H9 (cell line): ENCODE measurements around the gene MED28. TPM values are rescaled to one million over a fixed set of nuclear protein-coding genes. Genes with fewer than 3 reads are reported as not detected.

ENCODE experiments used
- DNase-seq: peaks from one replicate; pipeline ENCODE4 v3.0.0-alpha.2; 2017
- H2AFZ ChIP-seq: one replicate; pipeline ENCODE4 v1.6.1; 2013; ENCODE audit warnings: mild to moderate bottlenecking, low read length, control low read depth, moderate library complexity
- H2AK5ac ChIP-seq: 2 replicates; pipeline ENCODE4 v1.6.1; 2013; ENCODE audit warnings: low read length, control low read depth, mixed read lengths; ENCODE audit not compliant: insufficient read length
- H2BK120ac ChIP-seq: one replicate; pipeline ENCODE4 v1.6.1; 2013; ENCODE audit warnings: low read depth, mild to moderate bottlenecking, low read length, control low read depth, inconsistent platforms; ENCODE audit not compliant: poor library complexity, severe bottlenecking
- H2BK12ac ChIP-seq: 2 replicates; pipeline ENCODE4 v1.6.1; 2013; ENCODE audit warnings: low read length, control low read depth, mixed read lengths, low read depth; ENCODE audit not compliant: insufficient read length
- H2BK15ac ChIP-seq: 2 replicates; pipeline ENCODE4 v1.6.1; 2013; ENCODE audit warnings: low read depth, low read length, control low read depth
- H2BK20ac ChIP-seq: one replicate; pipeline ENCODE4 v1.6.1; 2013; ENCODE audit warnings: low read depth, mild to moderate bottlenecking, low read length, control low read depth, inconsistent platforms; ENCODE audit not compliant: poor library complexity, severe bottlenecking
- H2BK5ac ChIP-seq: 2 replicates; pipeline ENCODE4 v1.6.1; 2013; ENCODE audit warnings: low read length, control low read depth, mixed read lengths; ENCODE audit not compliant: insufficient read length
- H3K14ac ChIP-seq: 2 replicates; pipeline ENCODE4 v1.6.1; 2013; ENCODE audit warnings: low read length, control low read depth; ENCODE audit not compliant: insufficient read depth
- H3K18ac ChIP-seq: 2 replicates; pipeline ENCODE4 v1.6.1; 2013; ENCODE audit warnings: low read depth, mild to moderate bottlenecking, mixed read lengths, low read length, control low read depth; ENCODE audit not compliant: insufficient read length
- H3K23ac ChIP-seq: 2 replicates; pipeline ENCODE4 v1.6.1; 2013; ENCODE audit warnings: low read length, control low read depth, mixed read lengths, low read depth; ENCODE audit not compliant: insufficient read length
- H3K23me2 ChIP-seq: 2 replicates; pipeline ENCODE4 v1.6.1; 2013; ENCODE audit warnings: low read depth, mild to moderate bottlenecking, mixed read lengths, low read length, control low read depth; ENCODE audit not compliant: insufficient read length, poor library complexity, severe bottlenecking
- H3K27ac ChIP-seq: 2 replicates; pipeline ENCODE4 v1.5.1; 2013; ENCODE audit warnings: low read length, control low read depth, mixed read lengths, low read depth; ENCODE audit not compliant: insufficient read length
- H3K27me3 ChIP-seq: 2 replicates; pipeline ENCODE4 v1.6.1; 2013; ENCODE audit warnings: low read length, control low read depth, inconsistent platforms; ENCODE audit not compliant: insufficient read depth
- H3K4ac ChIP-seq: 2 replicates; pipeline ENCODE4 v1.6.1; 2013; ENCODE audit warnings: low read depth, mild to moderate bottlenecking, control low read depth, inconsistent platforms, low read length, moderate library complexity
- H3K4me1 ChIP-seq: 2 replicates; pipeline ENCODE4 v1.6.1; 2013; ENCODE audit warnings: low read length, control low read depth, inconsistent platforms; ENCODE audit not compliant: insufficient read depth
- H3K4me2 ChIP-seq: 2 replicates; pipeline ENCODE4 v1.6.1; 2013; ENCODE audit warnings: low read length, control low read depth, mixed read lengths; ENCODE audit not compliant: insufficient read length, insufficient read depth
- H3K56ac ChIP-seq: 2 replicates; pipeline ENCODE4 v1.6.1; 2013; ENCODE audit warnings: low read depth, mild to moderate bottlenecking, mixed read lengths, low read length, control low read depth; ENCODE audit not compliant: insufficient read length
- H3K79me1 ChIP-seq: 2 replicates; pipeline ENCODE4 v1.6.1; 2013; ENCODE audit warnings: low read depth, mild to moderate bottlenecking, moderate library complexity, low read length, control low read depth, inconsistent platforms; ENCODE audit not compliant: insufficient read depth, poor library complexity, severe bottlenecking
- H3K79me2 ChIP-seq: 2 replicates; pipeline ENCODE4 v1.6.1; 2013; ENCODE audit warnings: low read length, control low read depth, inconsistent platforms; ENCODE audit not compliant: insufficient read depth
- H3K9ac ChIP-seq: 2 replicates; pipeline ENCODE4 v1.6.1; 2013; ENCODE audit warnings: low read length, control low read depth, mixed read lengths; ENCODE audit not compliant: insufficient read length; ENCODE audit errors: extremely low read depth
- H3K9me3 ChIP-seq: one replicate; pipeline ENCODE4 v1.6.1; 2013; ENCODE audit warnings: low read depth, low read length, inconsistent platforms; ENCODE audit not compliant: control insufficient read depth
- H3T11ph ChIP-seq: one replicate; pipeline ENCODE4 v1.6.1; 2013; ENCODE audit warnings: mild to moderate bottlenecking, low read length, control low read depth, inconsistent platforms
- H4K20me1 ChIP-seq: one replicate; pipeline ENCODE4 v1.6.1; 2013; ENCODE audit not compliant: control insufficient read depth, insufficient read length, insufficient read depth
- H4K5ac ChIP-seq: 2 replicates; pipeline ENCODE4 v1.6.1; 2013; ENCODE audit warnings: low read depth, mild to moderate bottlenecking, mixed read lengths, low read length, control low read depth; ENCODE audit not compliant: insufficient read length
- H4K8ac ChIP-seq: replicated peaks from 2 replicates; pipeline ENCODE4 v1.6.1; 2013; ENCODE audit warnings: low read length, control low read depth, mixed read lengths, low read depth; ENCODE audit not compliant: insufficient read length
- H4K91ac ChIP-seq: 2 replicates; pipeline ENCODE4 v1.6.1; 2013; ENCODE audit warnings: low read depth, mild to moderate bottlenecking, moderate library complexity, mixed read lengths, low read length, control low read depth; ENCODE audit not compliant: insufficient read length
- H3K27ac Mint-ChIP-seq, 3 experiments: 2 replicates in 2 of 3; 3 replicates in 1 of 3; pipeline ENCODE4 v1.8.0; 2020 to 2021; ENCODE audit warnings: mixed read lengths in 3 of 3, mild to moderate bottlenecking in 1 of 3, moderate library complexity in 1 of 3
- H3K27me3 Mint-ChIP-seq: 2 replicates; pipeline ENCODE4 v1.8.0; 2021; ENCODE audit warnings: low read depth, mild to moderate bottlenecking, moderate library complexity, mixed read lengths
- H3K36me3 Mint-ChIP-seq, 3 experiments: 2 replicates in 2 of 3; 3 replicates in 1 of 3; pipeline ENCODE4 v1.8.0; 2020 to 2021; ENCODE audit warnings: low read depth in 3 of 3, mixed read lengths in 3 of 3; ENCODE audit not compliant: insufficient read depth in 1 of 3
- H3K4me1 Mint-ChIP-seq, 2 experiments: 2 replicates each; pipeline ENCODE4 v1.8.0; 2020; ENCODE audit warnings: mixed read lengths in 2 of 2
- H3K4me3 Mint-ChIP-seq, 2 experiments: 2 replicates in 1 of 2; 3 replicates in 1 of 2; pipeline ENCODE4 v1.8.0; 2020 to 2021; ENCODE audit warnings: mild to moderate bottlenecking in 2 of 2, mixed read lengths in 2 of 2, moderate library complexity in 1 of 2
- H3K9me3 Mint-ChIP-seq, 2 experiments: 2 replicates in 1 of 2; 3 replicates in 1 of 2; pipeline ENCODE4 v1.8.0; 2020; ENCODE audit warnings: mild to moderate bottlenecking in 2 of 2, mixed read lengths in 2 of 2, moderate library complexity in 1 of 2
- WGBS: extraction: QIAGEN DNeasy Blood & Tissue Kit; methylation state at CpG from one replicate; pipeline ENCODE4 v1.1.7; 2013; ENCODE audit warnings: missing lambda C conversion rate, low lambda C conversion rate, mixed read lengths; ENCODE audit not compliant: insufficient read length; ENCODE audit errors: extremely low coverage; 5-methylcytosine and 5-hydroxymethylcytosine counted together
- total RNA-seq: library from RNA; stranded (reverse); gene quantifications from 2 replicates; pipeline ENCODE4 v1.2.1, GENCODE V29; 2021
- TF ChIP-seq, protein P1 (sequence below): fragments of 200-600 bp; sonication (generic); conservative IDR thresholded peaks from 3 replicates; pipeline ENCODE4 v1.8.0; 2021; ENCODE audit warnings: antibody characterized with exemption, mild to moderate bottlenecking

MED28 gene
- total RNA-seq, 1 experiment from 2014 or later = 90.4 TPM

DNA sequence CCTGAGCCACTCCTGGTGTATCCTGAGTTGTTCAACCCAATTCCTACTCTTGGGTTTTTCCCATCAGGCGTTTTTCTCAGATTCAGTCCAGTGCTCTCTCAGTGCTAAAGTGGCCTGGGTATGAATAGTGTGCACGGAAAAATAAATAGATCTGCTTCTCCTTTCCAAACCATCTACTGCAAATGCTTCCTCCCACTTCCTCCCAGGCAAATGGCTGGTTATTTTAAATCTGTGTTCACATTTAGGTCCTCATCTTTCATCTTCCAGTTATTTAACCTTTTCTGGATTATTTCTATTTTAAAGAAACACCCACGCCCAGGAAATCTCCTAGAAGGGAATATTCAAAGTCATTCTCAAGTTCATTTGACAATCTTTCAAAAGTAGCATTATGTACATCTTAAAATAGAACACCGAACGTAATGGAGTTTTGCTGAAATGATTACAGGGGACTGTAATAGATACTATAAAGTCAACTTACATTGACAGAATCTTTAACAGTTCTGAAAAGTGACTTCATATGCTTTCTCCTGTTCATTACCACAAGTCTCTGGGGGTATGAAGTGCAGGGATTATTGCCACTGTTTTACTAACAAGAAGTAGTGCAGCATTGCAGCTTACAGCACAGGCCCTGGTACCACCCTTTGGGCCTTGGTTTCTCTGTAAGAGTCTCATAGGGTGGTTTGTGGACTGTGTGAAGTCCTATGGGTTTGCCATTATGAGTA is 66.3 kb downstream of the MED28 start:
- no peaks in the 10 kb centered on the region for H4K20me1 ChIP-seq
- no peak overlapping the region for H3T11ph ChIP-seq
- Mint-ChIP-seq H3K27me3 (peaks cover 3% of the 10 kb centered on the region), H3K4me3 (no peak overlapping the region), H3K27ac (no peak overlapping the region), H3K4me1 (no peaks in the 10 kb centered on the region), H3K36me3 (no peaks in the 10 kb centered on the region; a peak in 1 of 7 replicates), H3K9me3 (peaks cover 4 to 6% of the 10 kb centered on the region in 2 experiments; a peak in 4 of 5 replicates)
- H3K56ac ChIP-seq = no peak overlapping the region
- H3K23ac ChIP-seq = no peak overlapping the region
- H3K9ac ChIP-seq = no peak overlapping the region
- H3K27me3 ChIP-seq = no peaks in the 10 kb centered on the region
- H3K14ac ChIP-seq = no peak overlapping the region
- H2BK120ac ChIP-seq = no peak overlapping the region
- no peaks in the 10 kb centered on the region for H3K23me2 ChIP-seq
- no peak overlapping the region for H4K5ac ChIP-seq
- no peak overlapping the region for H3K18ac ChIP-seq
- H4K91ac ChIP-seq = no peak overlapping the region
- H2AFZ ChIP-seq = no peak overlapping the region
- no peaks in the 10 kb centered on the region for H3K4me1 ChIP-seq
- H3K4me2 ChIP-seq = no peak overlapping the region
- H2BK5ac ChIP-seq = no peak overlapping the region
- WGBS = no CpG with 5 or more reads among the region's 5 CpGs
- H3K4ac ChIP-seq = no peak overlapping the region
- no peak overlapping the region for H2BK15ac ChIP-seq
- H3K9me3 ChIP-seq = no peaks in the 10 kb centered on the region
- no peak overlapping the region for H2BK20ac ChIP-seq
- no peaks in the 10 kb centered on the region for H3K79me1 ChIP-seq
- TF ChIP-seq, protein P1, sequence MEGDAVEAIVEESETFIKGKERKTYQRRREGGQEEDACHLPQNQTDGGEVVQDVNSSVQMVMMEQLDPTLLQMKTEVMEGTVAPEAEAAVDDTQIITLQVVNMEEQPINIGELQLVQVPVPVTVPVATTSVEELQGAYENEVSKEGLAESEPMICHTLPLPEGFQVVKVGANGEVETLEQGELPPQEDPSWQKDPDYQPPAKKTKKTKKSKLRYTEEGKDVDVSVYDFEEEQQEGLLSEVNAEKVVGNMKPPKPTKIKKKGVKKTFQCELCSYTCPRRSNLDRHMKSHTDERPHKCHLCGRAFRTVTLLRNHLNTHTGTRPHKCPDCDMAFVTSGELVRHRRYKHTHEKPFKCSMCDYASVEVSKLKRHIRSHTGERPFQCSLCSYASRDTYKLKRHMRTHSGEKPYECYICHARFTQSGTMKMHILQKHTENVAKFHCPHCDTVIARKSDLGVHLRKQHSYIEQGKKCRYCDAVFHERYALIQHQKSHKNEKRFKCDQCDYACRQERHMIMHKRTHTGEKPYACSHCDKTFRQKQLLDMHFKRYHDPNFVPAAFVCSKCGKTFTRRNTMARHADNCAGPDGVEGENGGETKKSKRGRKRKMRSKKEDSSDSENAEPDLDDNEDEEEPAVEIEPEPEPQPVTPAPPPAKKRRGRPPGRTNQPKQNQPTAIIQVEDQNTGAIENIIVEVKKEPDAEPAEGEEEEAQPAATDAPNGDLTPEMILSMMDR = no peak
- H4K8ac ChIP-seq = no peak overlapping the region
- no peak overlapping the region for H3K27ac ChIP-seq
- no peak for DNase-seq
- H3K79me2 ChIP-seq = no peaks in the 10 kb centered on the region
- H2AK5ac ChIP-seq = no peak overlapping the region
- no peak overlapping the region for H2BK12ac ChIP-seq
